Measurements from ENCODE around the gene TRPM5. TPM values are rescaled to one million over a fixed set of nuclear protein-coding genes. Genes with fewer than 3 reads are reported as not detected.

The TRPM5 gene
- total RNA-seq, 1 donor from 2014 or later = 0.46 TPM

- Mint-ChIP-seq H3K9me3 (peaks cover 4% of the 10 kb centered on the region), H3K36me3 (no peaks in the 10 kb centered on the region), H3K4me1 (ENCODE audit: unreplicated experiment) (no peaks in the 10 kb centered on the region), H3K27me3 (peaks cover 62% of the 10 kb centered on the region), H3K4me3 (peak within 1 kb of the TSS; percentile 82), H3K27ac (no peak within 1 kb of the TSS)
- peak; percentile 13 for TF ChIP-seq CTCF (conservative IDR thresholded peaks at IDR 0.05)
- DNase-seq (ENCODE audit: extremely low spot score, unreplicated experiment) = no peak
Measured at GRCh38 chr11:2444821-2445745, 769 bp upstream of the TRPM5 start, which contains the start of gene KCNQ1. Gene KCNQ1, plus strand, starts transcription at chr11:2445008. Its CDS starts 91 bp downstream, at chr11:2445099.

- peaks cover 73% of the 10 kb centered on the region for H3K27me3 Mint-ChIP-seq
- no peak for TF ChIP-seq CTCF (conservative IDR thresholded peaks at IDR 0.05)
- no peaks in the 10 kb centered on the region for H3K36me3 Mint-ChIP-seq
- H3K4me1 Mint-ChIP-seq (ENCODE audit: unreplicated experiment) = no peaks in the 10 kb centered on the region
- peaks cover 4% of the 10 kb centered on the region for H3K9me3 Mint-ChIP-seq
- H3K27ac Mint-ChIP-seq = no peak overlapping the region
- H3K4me3 Mint-ChIP-seq = peak overlapping the region; percentile 71
- no peak for DNase-seq (ENCODE audit: extremely low spot score, unreplicated experiment)
Measured at GRCh38 chr11:2443406-2443805, 908 bp downstream of the TRPM5 start.

- no peak for TF ChIP-seq CTCF (conservative IDR thresholded peaks at IDR 0.05)
Measured at GRCh38 chr11:2442589-2442988, 1.7 kb downstream of the TRPM5 start.

GRCh38 chr11:2441171-2441570 is 3.1 kb downstream of the TRPM5 start:
- Mint-ChIP-seq H3K9me3 (peaks cover 4% of the 10 kb centered on the region), H3K27me3 (peaks cover 67% of the 10 kb centered on the region), H3K36me3 (no peaks in the 10 kb centered on the region), H3K4me3 (no peak overlapping the region), H3K27ac (no peak overlapping the region), H3K4me1 (ENCODE audit: unreplicated experiment) (no peaks in the 10 kb centered on the region)
- no peak for DNase-seq (ENCODE audit: extremely low spot score, unreplicated experiment)
- TF ChIP-seq CTCF (conservative IDR thresholded peaks at IDR 0.05) = no peak

More at GRCh38 chr11:2442589-2442988, 1.7 kb downstream of the TRPM5 start:
- Mint-ChIP-seq H3K9me3 (peaks cover 4% of the 10 kb centered on the region), H3K27ac (peak overlapping the region; percentile 25), H3K36me3 (no peaks in the 10 kb centered on the region), H3K4me1 (ENCODE audit: unreplicated experiment) (no peaks in the 10 kb centered on the region), H3K27me3 (peaks cover 72% of the 10 kb centered on the region), H3K4me3 (peak overlapping the region; percentile 43)
- no peak for DNase-seq (ENCODE audit: extremely low spot score, unreplicated experiment)

- TF ChIP-seq CTCF (conservative IDR thresholded peaks at IDR 0.05) = no peak
- Mint-ChIP-seq H3K27me3 (peaks cover 64% of the 10 kb centered on the region), H3K9me3 (peaks cover 4% of the 10 kb centered on the region), H3K27ac (no peak overlapping the region), H3K4me1 (ENCODE audit: unreplicated experiment) (no peaks in the 10 kb centered on the region), H3K4me3 (no peak overlapping the region), H3K36me3 (no peaks in the 10 kb centered on the region)
- DNase-seq (ENCODE audit: extremely low spot score, unreplicated experiment) = no peak
Measured at GRCh38 chr11:2440646-2441045, 3.7 kb downstream of the TRPM5 start.

Data from type B pancreatic cell (in vitro differentiated cells).